Caco-2 (cell line): ENCODE measurements around the gene ATAD3C. TPM values are rescaled to one million over a fixed set of nuclear protein-coding genes. Genes with fewer than 3 reads are reported as not detected.
"Not testable (repeated sequence)": the region's sequence is repeated elsewhere in the genome, so short reads cannot be mapped to it uniquely, and the experiment has no call there.

ENCODE experiments used
- BruUV-seq: library from RNA; stranded (reverse); fragments of 400-500 nt; replicated peaks from 2 replicates; lab custom pipeline; 2021; lab: Mats Ljungman, UMichigan
- CTCF ChIA-PET: fragments of 300-600 bp; sonication (Branson Sonifier 250); formaldehyde crosslinking; loops from one replicate; lab custom pipeline; 2022; ENCODE audit warnings: antibody characterized with exemption; lab: Charles Lee
- POLR2A ChIA-PET: fragments of 300-600 bp; sonication (Branson Sonifier 250); formaldehyde crosslinking; loops from one replicate; lab custom pipeline; 2022; ENCODE audit warnings: antibody characterized with exemption; lab: Charles Lee
- DNase-seq, 2 experiments: peaks; one replicate each; pipeline versions ENCODE4 v3.0.0 to v3.0.0-alpha.2; 2020 to 2022
- H3K27me3 ChIP-seq: replicated peaks from 2 replicates; pipeline ENCODE4 v1.6.0; 2011; ENCODE audit warnings: low read length; ENCODE audit not compliant: control insufficient read depth, insufficient read depth
- H3K36me3 ChIP-seq: 2 replicates; pipeline ENCODE4 v1.5.1; 2011; ENCODE audit warnings: low read length; ENCODE audit not compliant: control insufficient read depth, insufficient read depth
- H3K4me1 ChIP-seq: fragments of 250-450 bp; sonication (Bioruptor Pico); 2 replicates; pipeline ENCODE4 v1.5.1; 2020; ENCODE audit warnings: mild to moderate bottlenecking
- H3K4me3 ChIP-seq: 2 replicates; pipeline ENCODE4 v1.5.1; 2011; ENCODE audit warnings: low read depth, mild to moderate bottlenecking, control low read depth, low read length
- H3K9me3 ChIP-seq: fragments of 250-450 bp; sonication (Bioruptor Pico); 2 replicates; pipeline ENCODE4 v1.5.1; 2020; ENCODE audit warnings: mild to moderate bottlenecking, moderate library complexity
- H3K27ac Mint-ChIP-seq: one replicate; pipeline ENCODE4 v1.8.0; 2022; ENCODE audit warnings: mixed read lengths; ENCODE audit not compliant: unreplicated experiment
- H3K27me3 Mint-ChIP-seq: one replicate; pipeline ENCODE4 v1.8.0; 2022; ENCODE audit warnings: mixed read lengths; ENCODE audit not compliant: insufficient read depth, unreplicated experiment
- H3K36me3 Mint-ChIP-seq: one replicate; pipeline ENCODE4 v1.8.0; 2022; ENCODE audit warnings: mild to moderate bottlenecking, mixed read lengths; ENCODE audit not compliant: insufficient read depth, unreplicated experiment
- H3K4me1 Mint-ChIP-seq: one replicate; pipeline ENCODE4 v1.8.0; 2022; ENCODE audit warnings: low read depth, mixed read lengths; ENCODE audit not compliant: unreplicated experiment
- H3K4me3 Mint-ChIP-seq: one replicate; pipeline ENCODE4 v1.8.0; 2022; ENCODE audit warnings: mild to moderate bottlenecking, moderate library complexity, mixed read lengths; ENCODE audit not compliant: unreplicated experiment
- H3K9me3 Mint-ChIP-seq: one replicate; pipeline ENCODE4 v1.8.0; 2022; ENCODE audit warnings: mixed read lengths; ENCODE audit not compliant: unreplicated experiment
- intact Hi-C: fragments of 100-400 bp; cut with micrococcal nuclease; formaldehyde crosslinking; loops from one replicate; pipeline ENCODE4 v1.10.0; 2022; ENCODE audit not compliant: unreplicated experiment
- total RNA-seq: library from RNA; stranded (reverse); gene quantifications from 2 replicates; pipeline ENCODE4 v1.2.3, GENCODE V29; 2022
- TF ChIP-seq, protein P1 (sequence below), 2 experiments: fragments of 200-600 bp in 1 of 2; IDR thresholded peaks; 1 replicate in 1 of 2; 2 replicates in 1 of 2; pipeline versions ENCODE4 v1.5.1 to v1.8.0; 2011 to 2022; ENCODE audit warnings: antibody characterized with exemption in 1 of 2, control low read depth in 1 of 2, inconsistent platforms in 1 of 2, low read depth in 1 of 2, low read length in 1 of 2, mild to moderate bottlenecking in 1 of 2, moderate library complexity in 1 of 2; ENCODE audit not compliant: insufficient read depth in 1 of 2, severe bottlenecking in 1 of 2, unreplicated experiment in 1 of 2

Gene ATAD3C
- total RNA-seq, 1 experiment from 2014 or later = 0.95 TPM

DNA sequence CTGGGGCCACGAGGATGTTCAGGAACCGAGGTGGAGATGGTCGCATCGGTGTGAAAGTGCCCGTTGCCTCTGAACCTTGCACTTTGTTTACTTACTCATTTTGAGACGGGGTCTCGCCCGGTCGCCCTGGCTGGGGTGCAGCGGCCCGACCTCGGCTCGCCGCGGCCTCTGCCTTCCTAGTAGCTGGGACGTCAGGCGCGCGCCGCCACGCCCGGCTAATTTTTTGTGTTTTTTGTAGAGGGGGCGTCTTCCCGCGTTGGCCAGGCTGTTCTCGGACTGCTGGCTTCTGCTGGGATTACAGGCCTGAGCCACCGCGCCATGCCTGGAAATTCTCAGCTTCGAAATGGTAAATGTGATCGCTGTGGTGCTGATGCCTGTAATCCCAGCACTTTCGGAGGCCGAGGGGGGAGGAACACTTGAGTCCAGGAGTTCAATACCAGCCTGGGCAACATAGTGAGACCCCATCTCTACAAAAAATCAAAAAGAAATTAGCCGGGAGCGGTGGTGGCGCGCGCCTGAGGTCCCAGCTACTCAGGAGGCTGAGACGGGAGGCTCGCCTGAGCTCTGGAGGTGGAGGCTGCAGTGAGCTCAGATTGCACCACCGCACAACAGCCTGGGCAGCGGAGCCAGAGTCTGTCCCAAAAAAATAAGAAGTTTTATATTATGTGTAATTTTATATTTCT, 41.7 kb upstream of the ATAD3C start:
- DNase-seq = peak in 1 of 2 experiments; percentile 46
- BruUV-seq = no TSS peak
- Histone ChIP-seq H3K9me3 (no peaks in the 10 kb centered on the region), H3K4me1 (no peaks in the 10 kb centered on the region), H3K36me3 (0 out of 2 replicates have a peak, but pooled peaks cover 2% of the 10 kb centered on the region), H3K4me3 (peak overlapping the region; percentile 86), H3K27me3 (no peaks in the 10 kb centered on the region)
- no peaks in the 10 kb centered on the region for H3K27me3 Mint-ChIP-seq
- ChIA-PET POLR2A (interaction anchor here (0.5 to 1.3 kb wide), 4 partner anchors 9 to 32 kb away, joined by 3 to 14 read pairs (median 6); partner anchors contain the start of genes AURKAIP1 and CCNL2), CTCF (interaction anchor here (0.7 to 0.8 kb wide), 3 partner anchors 8 to 36 kb away, joined by 3 read pairs; no protein-coding TSS in a partner anchor)
- TF ChIP-seq, protein P1, sequence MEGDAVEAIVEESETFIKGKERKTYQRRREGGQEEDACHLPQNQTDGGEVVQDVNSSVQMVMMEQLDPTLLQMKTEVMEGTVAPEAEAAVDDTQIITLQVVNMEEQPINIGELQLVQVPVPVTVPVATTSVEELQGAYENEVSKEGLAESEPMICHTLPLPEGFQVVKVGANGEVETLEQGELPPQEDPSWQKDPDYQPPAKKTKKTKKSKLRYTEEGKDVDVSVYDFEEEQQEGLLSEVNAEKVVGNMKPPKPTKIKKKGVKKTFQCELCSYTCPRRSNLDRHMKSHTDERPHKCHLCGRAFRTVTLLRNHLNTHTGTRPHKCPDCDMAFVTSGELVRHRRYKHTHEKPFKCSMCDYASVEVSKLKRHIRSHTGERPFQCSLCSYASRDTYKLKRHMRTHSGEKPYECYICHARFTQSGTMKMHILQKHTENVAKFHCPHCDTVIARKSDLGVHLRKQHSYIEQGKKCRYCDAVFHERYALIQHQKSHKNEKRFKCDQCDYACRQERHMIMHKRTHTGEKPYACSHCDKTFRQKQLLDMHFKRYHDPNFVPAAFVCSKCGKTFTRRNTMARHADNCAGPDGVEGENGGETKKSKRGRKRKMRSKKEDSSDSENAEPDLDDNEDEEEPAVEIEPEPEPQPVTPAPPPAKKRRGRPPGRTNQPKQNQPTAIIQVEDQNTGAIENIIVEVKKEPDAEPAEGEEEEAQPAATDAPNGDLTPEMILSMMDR (IDR thresholded peaks at IDR 0.05; ENCODE audit: insufficient read depth in 1 of 2, low read depth in 1 of 2, low read length in 1 of 2, severe bottlenecking in 1 of 2, unreplicated experiment in 1 of 2) = no peak
- H3K36me3 Mint-ChIP-seq = peaks cover 74% of the 10 kb centered on the region
- intact Hi-C loops = loop anchor here (1.0 kb wide), 1 partner anchor 26 kb away; no protein-coding TSS in a partner anchor
- peak overlapping the region; percentile 70 for H3K27ac Mint-ChIP-seq
- H3K4me1 Mint-ChIP-seq = no peaks in the 10 kb centered on the region
- no peaks in the 10 kb centered on the region for H3K9me3 Mint-ChIP-seq
- peak overlapping the region; percentile 87 for H3K4me3 Mint-ChIP-seq

DNA sequence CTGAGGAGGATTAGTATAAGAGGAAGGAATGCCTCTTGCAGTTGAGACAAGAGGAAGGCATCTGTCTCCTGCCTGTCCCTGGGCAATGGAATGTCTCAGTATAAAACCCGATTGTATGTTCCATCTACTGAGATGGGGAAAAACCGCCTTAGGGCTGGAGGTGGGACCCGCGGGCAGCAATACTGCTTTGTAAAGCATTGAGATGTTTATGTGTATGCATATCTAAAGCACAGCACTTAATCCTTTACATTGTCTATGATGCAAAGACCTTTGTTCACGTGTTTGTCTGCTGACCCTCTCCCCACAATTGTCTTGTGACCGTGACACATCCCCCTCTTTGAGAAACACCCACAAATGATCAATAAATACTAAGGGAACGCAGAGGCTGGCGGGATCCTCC, 39.3 kb upstream of the ATAD3C start:
- H3K27ac Mint-ChIP-seq, H3K4me3 Mint-ChIP-seq, H3K4me1 ChIP-seq, H3K27me3 Mint-ChIP-seq, intact Hi-C loops, POLR2A ChIA-PET, BruUV-seq, H3K9me3 Mint-ChIP-seq, DNase-seq, H3K9me3 ChIP-seq, H3K4me1 Mint-ChIP-seq, CTCF ChIA-PET, H3K27me3 ChIP-seq, H3K4me3 ChIP-seq, H3K36me3 ChIP-seq: not testable (repeated sequence)
- H3K36me3 Mint-ChIP-seq = peaks cover 51% of the 10 kb centered on the region

DNA sequence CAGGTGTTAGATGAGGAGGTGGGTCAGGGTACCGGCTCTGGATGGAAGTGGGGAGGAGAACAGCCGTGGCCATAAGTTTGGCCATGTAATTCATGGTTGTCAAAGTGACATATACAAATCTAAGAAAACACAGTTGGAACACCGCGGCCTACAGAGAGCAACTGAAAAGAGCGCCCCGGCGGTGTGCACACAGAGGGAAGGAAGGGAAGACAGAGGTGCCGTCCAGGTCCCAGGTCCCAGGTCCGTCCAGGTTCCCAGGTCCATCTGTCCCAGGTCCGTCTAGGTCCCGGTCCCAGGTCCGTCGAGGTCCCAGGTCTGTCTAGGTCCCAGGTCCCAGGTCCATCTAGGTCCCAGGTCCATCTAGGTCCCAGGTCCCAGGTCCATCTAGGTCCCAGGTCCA, 37.9 kb upstream of the ATAD3C start:
- intact Hi-C loops = no loop called here
- peaks cover 39% of the 10 kb centered on the region for H3K36me3 Mint-ChIP-seq

DNA sequence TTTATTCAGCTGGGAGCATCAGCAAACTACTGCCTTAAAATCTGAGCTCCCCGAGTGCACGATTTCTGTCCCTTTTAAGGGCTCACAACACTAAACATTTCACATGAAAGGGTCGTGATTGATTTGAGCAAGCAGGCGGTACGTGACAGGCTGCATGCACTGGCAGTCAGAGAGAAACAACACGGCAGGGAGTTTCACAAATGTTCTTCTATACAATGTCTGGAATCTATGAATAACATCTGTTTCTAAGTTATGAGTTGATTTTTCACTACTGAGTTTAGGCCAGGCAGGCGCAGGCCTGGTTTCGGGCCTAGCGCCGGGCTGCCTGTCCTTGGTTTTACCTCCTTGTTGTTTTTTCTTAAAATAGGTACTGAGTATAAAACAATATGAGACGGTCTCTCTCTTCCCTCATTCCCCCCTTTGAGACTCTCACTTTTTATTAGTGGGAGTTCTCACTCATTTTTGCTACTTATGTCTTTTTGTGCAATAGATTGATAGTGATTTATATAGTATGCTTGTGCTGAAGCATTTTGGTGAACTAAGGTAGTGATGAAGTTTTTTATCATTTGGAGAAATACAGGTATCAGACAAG, 37.1 kb upstream of the ATAD3C start:
- H3K9me3 ChIP-seq, CTCF ChIA-PET, BruUV-seq, H3K4me1 Mint-ChIP-seq, H3K36me3 ChIP-seq, H3K4me3 ChIP-seq, H3K27me3 Mint-ChIP-seq, H3K9me3 Mint-ChIP-seq, H3K4me1 ChIP-seq, DNase-seq, H3K27ac Mint-ChIP-seq, H3K4me3 Mint-ChIP-seq, intact Hi-C loops, H3K27me3 ChIP-seq, POLR2A ChIA-PET: not testable (repeated sequence)
- H3K36me3 Mint-ChIP-seq = peaks cover 31% of the 10 kb centered on the region

More for the DNA sequence above, 37.9 kb upstream of the ATAD3C start:
- no peaks in the 10 kb centered on the region for H3K27me3 Mint-ChIP-seq
- Histone ChIP-seq H3K27me3 (no peaks in the 10 kb centered on the region), H3K36me3 (no peaks in the 10 kb centered on the region), H3K9me3 (no peaks in the 10 kb centered on the region), H3K4me1 (no peaks in the 10 kb centered on the region), H3K4me3 (no peak overlapping the region)
- H3K4me3 Mint-ChIP-seq = no peak overlapping the region
- H3K4me1 Mint-ChIP-seq = no peaks in the 10 kb centered on the region
- POLR2A ChIA-PET = no interaction called here
- DNase-seq = no peak
- no peaks in the 10 kb centered on the region for H3K9me3 Mint-ChIP-seq
- TF ChIP-seq, protein P1 (IDR thresholded peaks at IDR 0.05; ENCODE audit: insufficient read depth in 1 of 2, low read depth in 1 of 2, low read length in 1 of 2, severe bottlenecking in 1 of 2, unreplicated experiment in 1 of 2) = no peak
- BruUV-seq = no TSS peak
- CTCF ChIA-PET = no interaction called here
- no peak overlapping the region for H3K27ac Mint-ChIP-seq
